KOPT-K1 (cell line): ENCODE measurements around the gene LIPN.
"Not testable (repeated sequence)": the region's sequence is repeated elsewhere in the genome, so short reads cannot be mapped to it uniquely, and the experiment has no call there.

ENCODE experiments used
- H3K27ac ChIP-seq: fragments of 200-600 bp; sonication (generic); 2 replicates; pipeline ENCODE4 v1.5.1; 2016; ENCODE audit warnings: antibody characterized with exemption, mild to moderate bottlenecking, low read depth, low read length; ENCODE audit not compliant: poor library complexity, severe bottlenecking
- H3K36me3 ChIP-seq: fragments of 200-600 bp; sonication (generic); 2 replicates; pipeline ENCODE4 v1.5.1; 2017; ENCODE audit warnings: antibody characterized with exemption, mild to moderate bottlenecking, low read length, moderate library complexity; ENCODE audit not compliant: insufficient read depth
- H3K9me3 ChIP-seq: fragments of 200-600 bp; sonication (generic); 2 replicates; pipeline ENCODE4 v1.5.1; 2017; ENCODE audit warnings: antibody characterized with exemption, low read length, mild to moderate bottlenecking; ENCODE audit not compliant: insufficient read depth, poor library complexity, severe bottlenecking

LIPN gene

GRCh38 chr10:88759366-88760101 lies at the start of gene LIPN:
LIPN (plus strand) TSS chr10:88760020; CDS start chr10:88761406, 1,386 bp downstream.
- Histone ChIP-seq H3K27ac (no peak within 1 kb of the TSS), H3K9me3 (no peaks in the 10 kb centered on the region), H3K36me3 (no peaks in the 10 kb centered on the region)

DNA sequence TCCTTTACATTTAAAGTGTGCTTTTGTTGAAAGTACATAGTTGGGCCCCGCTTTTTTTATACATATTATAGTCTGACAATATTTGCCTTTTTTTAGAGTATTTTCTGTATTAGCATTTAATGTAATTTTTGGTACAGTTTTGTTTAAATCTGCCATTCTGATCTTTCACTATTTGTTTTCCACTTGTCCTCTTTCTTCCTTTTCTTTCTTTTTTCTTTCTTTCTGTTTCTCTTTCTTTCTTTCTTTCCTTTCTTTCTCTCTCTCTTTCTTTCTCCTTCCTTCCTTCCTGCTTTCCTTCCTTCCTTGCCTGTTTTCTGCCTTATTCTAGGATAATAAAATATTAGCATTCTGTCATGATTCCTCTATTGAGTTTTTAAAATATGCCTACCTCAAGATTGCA lies 44.3 kb upstream of the LIPN start:
- Histone ChIP-seq H3K9me3 (no peaks in the 10 kb centered on the region), H3K27ac (no peak overlapping the region), H3K36me3 (no peaks in the 10 kb centered on the region)

- Histone ChIP-seq H3K9me3 (no peaks in the 10 kb centered on the region), H3K36me3 (no peaks in the 10 kb centered on the region), H3K27ac (no peak overlapping the region)
These were observed 38.4 kb upstream of the LIPN start for GRCh38 chr10:88721392-88721791.

DNA sequence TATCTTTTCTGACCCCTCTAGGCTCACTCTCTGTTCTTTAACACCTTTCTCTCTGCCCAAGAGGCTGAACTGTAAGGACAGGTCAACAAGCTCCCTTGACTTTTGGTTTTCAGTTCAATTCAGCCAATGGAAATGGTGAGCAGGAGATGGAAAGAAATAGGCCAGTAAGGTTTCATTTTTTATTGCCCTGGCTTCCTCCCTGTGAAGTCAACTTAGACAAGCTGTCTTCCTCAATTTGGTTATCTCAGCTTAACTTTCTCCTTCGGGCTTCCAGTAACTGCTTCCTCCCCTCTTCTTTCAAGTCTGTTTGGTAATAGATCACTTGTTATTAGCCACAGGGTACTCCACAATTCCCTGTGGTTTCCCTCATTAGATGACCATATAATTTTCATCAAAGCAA lies 34.0 kb upstream of the LIPN start:
- Histone ChIP-seq H3K36me3 (no peaks in the 10 kb centered on the region), H3K27ac (no peak overlapping the region), H3K9me3 (no peaks in the 10 kb centered on the region)

- H3K9me3 ChIP-seq = no peaks in the 10 kb centered on the region
- H3K36me3 ChIP-seq = no peaks in the 10 kb centered on the region
These were observed 31.6 kb upstream of the LIPN start for GRCh38 chr10:88728107-88728763.

GRCh38 chr10:88730864-88731263 lies 29.0 kb upstream of the LIPN start:
- no peak overlapping the region for H3K27ac ChIP-seq
- no peaks in the 10 kb centered on the region for H3K36me3 ChIP-seq
- no peaks in the 10 kb centered on the region for H3K9me3 ChIP-seq

More at GRCh38 chr10:88728107-88728763, 31.6 kb upstream of the LIPN start:
- H3K27ac ChIP-seq = no peak overlapping the region

GRCh38 chr10:88731296-88731695 lies 28.5 kb upstream of the LIPN start:
- Histone ChIP-seq H3K27ac (no peak overlapping the region), H3K36me3 (no peaks in the 10 kb centered on the region), H3K9me3 (no peaks in the 10 kb centered on the region)

DNA sequence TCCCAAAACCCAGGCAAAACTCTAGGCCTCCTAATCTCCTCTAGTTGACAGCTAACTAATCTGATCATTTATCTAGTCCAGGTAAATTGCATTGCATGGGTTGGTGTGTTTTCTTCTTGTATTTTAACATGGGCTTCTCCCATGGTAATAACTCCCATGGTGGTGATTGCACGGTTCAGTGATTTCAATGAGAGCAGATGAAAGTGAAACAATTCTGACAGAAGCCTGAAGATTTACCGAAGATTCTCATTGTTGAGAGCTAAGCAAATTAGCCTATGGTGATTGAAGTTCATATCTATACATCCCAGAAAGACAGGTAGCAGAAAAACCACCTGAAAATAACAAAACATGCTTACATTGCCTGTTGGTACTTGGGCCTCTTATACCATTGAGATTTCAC lies 26.6 kb upstream of the LIPN start:
- Histone ChIP-seq H3K36me3 (no peaks in the 10 kb centered on the region), H3K9me3 (no peaks in the 10 kb centered on the region), H3K27ac (no peak overlapping the region)

DNA sequence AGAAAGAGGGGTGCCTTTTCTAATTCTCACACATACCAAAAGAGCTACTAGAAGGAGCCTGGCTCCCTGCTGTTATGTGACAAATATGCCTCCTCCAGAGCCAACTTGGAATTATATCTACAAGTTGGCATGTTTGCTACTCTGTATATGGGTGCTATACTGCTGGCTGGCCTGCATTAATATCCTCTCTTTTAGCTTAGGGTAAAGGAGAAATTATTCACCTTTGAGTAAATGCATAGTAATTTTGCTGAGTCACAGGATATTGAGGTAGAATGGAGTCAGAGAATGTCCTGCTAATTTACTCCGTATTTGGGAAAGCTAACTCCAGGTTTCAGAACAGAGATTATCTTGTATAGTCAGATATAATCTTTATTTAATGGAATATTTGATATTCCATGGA lies 24.2 kb upstream of the LIPN start:
- Histone ChIP-seq H3K36me3 (no peaks in the 10 kb centered on the region), H3K27ac (no peak overlapping the region), H3K9me3 (no peaks in the 10 kb centered on the region)

- not testable (repeated sequence) for H3K9me3 ChIP-seq, H3K27ac ChIP-seq, H3K36me3 ChIP-seq
These were observed 17.9 kb upstream of the LIPN start for GRCh38 chr10:88741921-88742320.

DNA sequence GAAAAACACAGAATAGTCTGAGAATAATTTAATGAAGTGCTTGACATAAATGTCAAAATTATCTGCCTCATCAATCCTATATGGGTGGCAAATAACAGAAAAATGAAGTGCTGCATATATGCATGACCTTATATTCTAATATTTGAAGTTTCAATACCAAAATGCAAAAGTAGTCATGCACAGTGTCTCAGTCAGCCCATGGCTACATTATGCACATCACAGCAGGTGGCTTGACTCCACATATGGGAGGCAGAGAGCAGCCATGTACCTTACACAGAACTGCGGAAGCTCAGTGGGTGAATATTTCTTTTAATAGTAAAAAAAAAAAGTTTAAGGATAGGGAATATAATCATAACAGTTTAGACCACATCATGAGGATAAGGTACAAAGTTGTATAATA lies 17.4 kb upstream of the LIPN start:
- no peak overlapping the region for H3K27ac ChIP-seq
- H3K36me3 ChIP-seq = no peaks in the 10 kb centered on the region
- H3K9me3 ChIP-seq = peaks cover 5% of the 10 kb centered on the region

DNA sequence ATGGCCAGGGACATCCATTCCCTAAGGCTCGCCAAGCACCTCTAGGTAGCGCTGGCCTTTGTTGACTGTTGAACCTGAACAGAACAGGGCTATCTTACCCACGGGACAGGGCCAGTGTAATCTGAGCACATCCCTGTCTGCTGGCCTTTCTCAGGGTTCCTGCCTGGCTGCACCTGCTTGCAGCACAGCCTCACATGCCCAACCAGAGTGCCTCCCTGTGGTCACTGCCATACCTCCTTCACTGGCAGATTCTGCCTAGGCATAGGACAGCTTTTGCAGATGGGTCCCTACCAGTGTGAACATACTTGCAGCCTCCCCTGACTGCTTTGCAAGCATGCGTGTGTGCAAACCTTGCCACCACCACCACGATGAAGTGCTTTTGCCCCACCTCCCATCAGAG lies 15.8 kb upstream of the LIPN start:
- Histone ChIP-seq H3K36me3 (no peaks in the 10 kb centered on the region), H3K9me3 (peaks cover 8% of the 10 kb centered on the region), H3K27ac (no peak overlapping the region)

DNA sequence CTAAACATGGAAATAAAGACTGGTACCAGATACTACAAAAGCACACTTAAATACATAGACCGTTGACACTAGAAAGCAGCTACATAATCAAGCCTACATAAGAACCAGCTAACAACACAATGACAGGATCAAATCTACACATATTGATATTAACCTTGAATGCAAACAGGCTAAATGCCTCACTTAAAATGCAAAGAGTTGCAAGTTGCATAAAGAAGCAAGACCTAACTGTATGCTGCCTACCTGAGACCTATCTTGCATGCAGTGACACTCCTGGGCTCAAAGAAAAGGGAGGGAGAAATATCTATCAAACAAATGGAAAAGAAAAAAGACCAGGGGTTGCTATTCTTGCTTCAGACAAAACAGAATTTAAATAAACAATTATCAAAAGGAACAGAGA lies 14.2 kb upstream of the LIPN start:
- H3K9me3 ChIP-seq = peaks cover 12% of the 10 kb centered on the region
- no peaks in the 10 kb centered on the region for H3K36me3 ChIP-seq
- no peak overlapping the region for H3K27ac ChIP-seq

GRCh38 chr10:88754287-88754686 lies 5.5 kb upstream of the LIPN start:
- H3K27ac ChIP-seq = no peak overlapping the region

GRCh38 chr10:88755753-88756152 lies 4.1 kb upstream of the LIPN start:
- Histone ChIP-seq H3K27ac (no peak overlapping the region), H3K9me3 (no peaks in the 10 kb centered on the region)

More at GRCh38 chr10:88754287-88754686, 5.5 kb upstream of the LIPN start:
- Histone ChIP-seq H3K9me3 (peaks cover 2% of the 10 kb centered on the region), H3K36me3 (no peaks in the 10 kb centered on the region)

GRCh38 chr10:88756660-88757059 lies 3.2 kb upstream of the LIPN start:
- H3K27ac ChIP-seq = no peak overlapping the region
- H3K9me3 ChIP-seq = no peaks in the 10 kb centered on the region
- H3K36me3 ChIP-seq = no peaks in the 10 kb centered on the region

More at GRCh38 chr10:88755753-88756152, 4.1 kb upstream of the LIPN start:
- no peaks in the 10 kb centered on the region for H3K36me3 ChIP-seq
